Smooth muscle cell (in vitro differentiated cells): Measurements from ENCODE around the gene CDH7. TPM values are rescaled to one million over a fixed set of nuclear protein-coding genes. Genes with fewer than 3 reads are reported as not detected.

Experiments used
- DNase-seq: peaks from one replicate; lab custom pipeline; 2025; ENCODE audit not compliant: unreplicated experiment; lab: John Stamatoyannopoulos, UW
- H2AFZ ChIP-seq: fragments of 200-600 bp; sonication (generic); 2 replicates; pipeline ENCODE4 v1.6.0; 2016; ENCODE audit warnings: antibody characterized with exemption, low read depth, mild to moderate bottlenecking
- H3F3A ChIP-seq: fragments of 200-600 bp; sonication (generic); 2 replicates; pipeline ENCODE4 v1.6.0; 2017; ENCODE audit warnings: antibody characterized with exemption, low read depth
- H3K27ac ChIP-seq: fragments of 200-600 bp; sonication (generic); 2 replicates; pipeline ENCODE4 v1.5.1; 2016; ENCODE audit warnings: low read depth, mild to moderate bottlenecking
- H3K27me3 ChIP-seq: fragments of 200-600 bp; sonication (generic); 2 replicates; pipeline ENCODE4 v1.6.1; 2016; ENCODE audit warnings: low read depth, mild to moderate bottlenecking
- H3K36me3 ChIP-seq: fragments of 200-600 bp; sonication (generic); 2 replicates; pipeline ENCODE4 v1.5.1; 2016; ENCODE audit warnings: low read depth
- H3K4me1 ChIP-seq: fragments of 200-600 bp; sonication (generic); 2 replicates; pipeline ENCODE4 v1.5.1; 2016; ENCODE audit warnings: low read depth
- H3K4me2 ChIP-seq: fragments of 200-600 bp; sonication (generic); 2 replicates; pipeline ENCODE4 v1.6.0; 2016; ENCODE audit warnings: mild to moderate bottlenecking
- H3K4me3 ChIP-seq: fragments of 200-600 bp; sonication (generic); 2 replicates; pipeline ENCODE4 v1.5.1; 2016; ENCODE audit warnings: mild to moderate bottlenecking
- H3K79me2 ChIP-seq: fragments of 200-600 bp; sonication (generic); 2 replicates; pipeline ENCODE4 v1.6.0; 2016; ENCODE audit warnings: low read depth, mild to moderate bottlenecking
- H3K9ac ChIP-seq: fragments of 200-600 bp; sonication (generic); 2 replicates; pipeline ENCODE4 v1.6.0; 2016; ENCODE audit warnings: low read depth
- H3K9me3 ChIP-seq: fragments of 200-600 bp; sonication (generic); replicated peaks from 2 replicates; pipeline ENCODE4 v1.5.1; 2016; ENCODE audit warnings: low read depth
- H4K20me1 ChIP-seq: fragments of 200-600 bp; sonication (generic); 2 replicates; pipeline ENCODE4 v1.6.0; 2016; ENCODE audit warnings: low read depth
- WGBS: methylation state at CpG from one replicate; pipeline ENCODE4 v1.1.7; 2016; ENCODE audit warnings: low lambda C conversion rate; 5-methylcytosine and 5-hydroxymethylcytosine counted together
- polyA plus RNA-seq: library from polyadenylated mRNA; unstranded; fragments of >200 nt; fragmentation: Nextera tagmentation; extraction: Ambion mirVana; gene quantifications from 2 replicates; pipeline ENCODE4 v1.2.1, GENCODE V29; 2016
- total RNA-seq: library from RNA; depleted of rRNA; stranded (reverse); fragments of >200 nt; gene quantifications from 2 replicates; pipeline ENCODE4 v1.2.3, GENCODE V29; 2014
- TF ChIP-seq, protein P1 (sequence below): fragments of 200-600 bp; sonication (generic); IDR thresholded peaks from 2 replicates; pipeline ENCODE4 v1.5.1; 2017; ENCODE audit warnings: borderline replicate concordance, mild to moderate bottlenecking, antibody characterized with exemption; ENCODE audit not compliant: insufficient read depth, poor library complexity, severe bottlenecking

Gene CDH7
- total and polyA plus RNA-seq, 2 experiments from 2014 or later: 8.2 to 16.5 TPM

DNA sequence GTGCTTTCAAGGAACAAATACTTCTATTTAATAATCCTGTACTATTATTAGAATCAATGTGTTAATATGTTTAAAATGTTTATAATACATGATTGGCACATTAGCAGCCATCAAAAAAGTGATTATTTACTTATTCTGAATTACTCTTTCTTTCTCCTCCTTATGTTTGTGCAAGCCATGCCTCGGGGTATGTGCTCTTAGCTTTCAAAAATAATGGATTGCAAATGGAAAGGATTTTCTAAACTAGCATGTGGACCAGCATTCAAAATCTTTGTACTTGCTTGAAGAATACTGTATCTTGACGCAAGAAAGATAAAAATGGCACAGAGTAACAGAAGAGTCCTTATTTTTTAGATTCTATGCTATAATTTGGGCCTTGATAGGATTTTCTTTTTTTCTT, 156.5 kb downstream of the CDH7 start:
- Histone ChIP-seq H3K9me3 (no peaks in the 10 kb centered on the region), H2AFZ (no peak overlapping the region), H3K4me3 (no peak overlapping the region), H3K27me3 (no peaks in the 10 kb centered on the region), H3K79me2 (no peaks in the 10 kb centered on the region), H3K27ac (no peak overlapping the region), H4K20me1 (no peaks in the 10 kb centered on the region), H3K36me3 (no peaks in the 10 kb centered on the region), H3K4me2 (no peak overlapping the region), H3K4me1 (no peaks in the 10 kb centered on the region), H3F3A (no peaks in the 10 kb centered on the region), H3K9ac (no peak overlapping the region)
- TF ChIP-seq, protein P1, sequence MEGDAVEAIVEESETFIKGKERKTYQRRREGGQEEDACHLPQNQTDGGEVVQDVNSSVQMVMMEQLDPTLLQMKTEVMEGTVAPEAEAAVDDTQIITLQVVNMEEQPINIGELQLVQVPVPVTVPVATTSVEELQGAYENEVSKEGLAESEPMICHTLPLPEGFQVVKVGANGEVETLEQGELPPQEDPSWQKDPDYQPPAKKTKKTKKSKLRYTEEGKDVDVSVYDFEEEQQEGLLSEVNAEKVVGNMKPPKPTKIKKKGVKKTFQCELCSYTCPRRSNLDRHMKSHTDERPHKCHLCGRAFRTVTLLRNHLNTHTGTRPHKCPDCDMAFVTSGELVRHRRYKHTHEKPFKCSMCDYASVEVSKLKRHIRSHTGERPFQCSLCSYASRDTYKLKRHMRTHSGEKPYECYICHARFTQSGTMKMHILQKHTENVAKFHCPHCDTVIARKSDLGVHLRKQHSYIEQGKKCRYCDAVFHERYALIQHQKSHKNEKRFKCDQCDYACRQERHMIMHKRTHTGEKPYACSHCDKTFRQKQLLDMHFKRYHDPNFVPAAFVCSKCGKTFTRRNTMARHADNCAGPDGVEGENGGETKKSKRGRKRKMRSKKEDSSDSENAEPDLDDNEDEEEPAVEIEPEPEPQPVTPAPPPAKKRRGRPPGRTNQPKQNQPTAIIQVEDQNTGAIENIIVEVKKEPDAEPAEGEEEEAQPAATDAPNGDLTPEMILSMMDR: no peak
- DNase-seq: no peak
- WGBS: 54% methylated on average over 2 of the region's 2 CpGs

- Histone ChIP-seq H3K4me3 (no peak overlapping the region), H3K27ac (no peak overlapping the region), H3K4me1 (no peaks in the 10 kb centered on the region), H3F3A (no peaks in the 10 kb centered on the region), H3K9me3 (no peaks in the 10 kb centered on the region), H3K9ac (no peak overlapping the region), H2AFZ (peak overlapping the region; percentile 65), H3K36me3 (no peaks in the 10 kb centered on the region), H4K20me1 (no peaks in the 10 kb centered on the region), H3K79me2 (no peaks in the 10 kb centered on the region), H3K27me3 (no peaks in the 10 kb centered on the region), H3K4me2 (no peak overlapping the region)
- WGBS: 92% methylated on average over 3 of the region's 3 CpGs
- TF ChIP-seq, protein P1: no peak
- DNase-seq: no peak
Observed at GRCh38 chr18:65919018-65919417, 168.2 kb downstream of the CDH7 start.

DNA sequence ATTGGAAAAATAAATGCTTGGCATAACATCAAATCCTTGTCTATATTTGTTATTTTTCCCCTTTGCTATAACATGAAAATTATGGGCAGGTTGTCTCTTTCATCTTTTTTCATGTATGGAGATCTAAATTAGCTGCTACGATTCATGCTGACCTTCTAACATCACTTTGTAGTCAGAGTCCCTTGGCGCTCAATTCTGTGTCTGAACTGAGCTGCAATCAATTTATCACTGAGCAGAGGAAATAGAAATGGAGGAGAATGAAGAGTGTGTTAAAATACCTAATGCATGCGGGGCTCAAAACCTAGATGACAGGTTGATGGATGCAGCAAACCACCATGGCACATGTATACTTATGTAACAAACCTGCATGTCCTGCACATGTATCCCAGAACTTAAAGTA, 168.9 kb downstream of the CDH7 start:
- H3K9ac ChIP-seq: no peak overlapping the region
- H3K4me1 ChIP-seq: no peaks in the 10 kb centered on the region
- no peaks in the 10 kb centered on the region for H3K27me3 ChIP-seq
- no peak overlapping the region for H3K27ac ChIP-seq
- no peaks in the 10 kb centered on the region for H3K79me2 ChIP-seq
- no peak overlapping the region for H3K4me3 ChIP-seq
- no peaks in the 10 kb centered on the region for H3K9me3 ChIP-seq
- H2AFZ ChIP-seq: no peak overlapping the region
- WGBS: 96% methylated on average over 3 of the region's 3 CpGs
- H3F3A ChIP-seq: no peaks in the 10 kb centered on the region
- DNase-seq: no peak
- H4K20me1 ChIP-seq: no peaks in the 10 kb centered on the region
- TF ChIP-seq, protein P1: no peak
- H3K4me2 ChIP-seq: no peak overlapping the region
- no peaks in the 10 kb centered on the region for H3K36me3 ChIP-seq

- no peak for DNase-seq
- Histone ChIP-seq H3K4me1 (no peaks in the 10 kb centered on the region), H3K4me2 (no peak overlapping the region), H3K27me3 (no peaks in the 10 kb centered on the region), H3K9me3 (no peaks in the 10 kb centered on the region), H4K20me1 (no peaks in the 10 kb centered on the region), H3K36me3 (no peaks in the 10 kb centered on the region), H3K27ac (no peak overlapping the region), H3K9ac (no peak overlapping the region), H2AFZ (no peak overlapping the region), H3F3A (no peaks in the 10 kb centered on the region), H3K4me3 (no peak overlapping the region), H3K79me2 (no peaks in the 10 kb centered on the region)
- 87% methylated on average over 1 of the region's 1 CpG for WGBS
- TF ChIP-seq, protein P1: no peak
Observed at GRCh38 chr18:65922103-65922502, 171.3 kb downstream of the CDH7 start.
